C4-2B (cell line): Measurements from ENCODE around the gene CEACAM6.
A peak's percentile ranks its signal among the peaks of the same experiment; 100 is the strongest.
"Not testable (repeated sequence)": the region's sequence is repeated elsewhere in the genome, so short reads cannot be mapped to it uniquely, and the experiment has no call there.

Experiments
- H3K27ac ChIP-seq: fragments of 450-650 bp; 2 replicates; pipeline ENCODE4 v1.5.1; 2017
- CTCF ChIP-seq: fragments of 450-650 bp; conservative IDR thresholded peaks from 2 replicates; pipeline ENCODE4 v1.5.1; 2017; ENCODE audit warnings: mild to moderate bottlenecking
- ZFX ChIP-seq: fragments of 450-650 bp; IDR thresholded peaks from 2 replicates; pipeline ENCODE4 v1.6.1; 2017

CEACAM6 gene

GRCh38 chr19:41774515-41774980 is 19.2 kb downstream of the CEACAM6 start:
- no peak overlapping the region for H3K27ac ChIP-seq
- TF ChIP-seq CTCF, result no peak
- TF ChIP-seq ZFX, result no peak

GRCh38 chr19:41776700-41777099 is 21.4 kb downstream of the CEACAM6 start:
- TF ChIP-seq CTCF, result no peak
- TF ChIP-seq ZFX, result no peak
- H3K27ac ChIP-seq, result no peak overlapping the region

GRCh38 chr19:41783612-41784011 is 28.3 kb downstream of the CEACAM6 start:
- H3K27ac ChIP-seq, result no peak overlapping the region
- TF ChIP-seq CTCF (no peak), ZFX (no peak)

GRCh38 chr19:41784312-41784711 is 29.0 kb downstream of the CEACAM6 start:
- no peak for TF ChIP-seq CTCF
- TF ChIP-seq ZFX, result no peak
- H3K27ac ChIP-seq, result no peak overlapping the region

- TF ChIP-seq CTCF, result no peak
- no peak for TF ChIP-seq ZFX
- no peak overlapping the region for H3K27ac ChIP-seq
These were observed 29.4 kb downstream of the CEACAM6 start for GRCh38 chr19:41784743-41785142.

GRCh38 chr19:41785653-41786052 is 30.3 kb downstream of the CEACAM6 start:
- no peak for TF ChIP-seq ZFX
- TF ChIP-seq CTCF, result peak; percentile 77
- H3K27ac ChIP-seq, result no peak overlapping the region

GRCh38 chr19:41787055-41787454 is 31.7 kb downstream of the CEACAM6 start:
- TF ChIP-seq ZFX, result no peak
- no peak for TF ChIP-seq CTCF
- H3K27ac ChIP-seq, result no peak overlapping the region

GRCh38 chr19:41788518-41788917 is 33.2 kb downstream of the CEACAM6 start:
- not testable (repeated sequence) for H3K27ac ChIP-seq

GRCh38 chr19:41789053-41789452 is 33.7 kb downstream of the CEACAM6 start:
- H3K27ac ChIP-seq, result not testable (repeated sequence)
